Spleen (tissue), 11 donors: ENCODE results near the gene RAB1A. TPM values are rescaled to one million over a fixed set of nuclear protein-coding genes. Genes with fewer than 3 reads are reported as not detected.

Source experiments
- DNase-seq: peaks from one replicate; pipeline ENCODE4 v3.0.0-alpha.2; 2020
- H3K27ac ChIP-seq, 8 donors: fragments of 200-600 bp; sonication (generic) in 7 of 8; 1 replicate in 4 of 8; 2 replicates in 4 of 8; pipeline versions ENCODE4 v1.5.0 to v1.8.0; 2016 to 2021; ENCODE audit warnings: inconsistent platforms in 4 of 8, mild to moderate bottlenecking in 4 of 8, moderate library complexity in 1 of 8
- H3K27me3 ChIP-seq, 7 donors: fragments of 200-600 bp; sonication (generic) in 6 of 7; replicated peaks in 1 of 7; 1 replicate in 4 of 7; 2 replicates in 3 of 7; pipeline versions ENCODE4 v1.5.0 to v1.8.0; 2016 to 2021; ENCODE audit warnings: inconsistent platforms in 3 of 7, mild to moderate bottlenecking in 1 of 7
- H3K36me3 ChIP-seq, 6 donors: fragments of 200-600 bp; sonication (generic) in 5 of 6; 1 replicate in 4 of 6; 2 replicates in 2 of 6; pipeline versions ENCODE4 v1.5.0 to v1.8.0; 2016 to 2021; ENCODE audit warnings: inconsistent platforms in 2 of 6
- H3K4me1 ChIP-seq, 6 donors: fragments of 200-600 bp; sonication (generic) in 5 of 6; 1 replicate in 3 of 6; 2 replicates in 3 of 6; pipeline versions ENCODE4 v1.5.0 to v1.8.0; 2016 to 2021; ENCODE audit warnings: inconsistent platforms in 3 of 6
- H3K4me3 ChIP-seq, 8 donors: fragments of 200-600 bp; sonication (generic) in 7 of 8; 1 replicate in 4 of 8; 2 replicates in 4 of 8; pipeline versions ENCODE4 v1.5.0 to v1.8.0; 2016 to 2021; ENCODE audit warnings: inconsistent platforms in 4 of 8, mild to moderate bottlenecking in 4 of 8, moderate library complexity in 2 of 8
- H3K9me3 ChIP-seq, 8 donors: fragments of 200-600 bp; sonication (generic) in 7 of 8; 1 replicate in 4 of 8; 2 replicates in 4 of 8; pipeline versions ENCODE4 v1.5.0 to v1.8.0; 2016 to 2021; ENCODE audit warnings: inconsistent platforms in 4 of 8
- CTCF ChIP-seq, 11 experiments: fragments of 200-600 bp in 7 of 11; fragments of 450-650 bp in 4 of 11; sonication (generic) in 4 of 11; IDR thresholded peaks in 8 of 11; conservative IDR thresholded peaks in 3 of 11; 1 replicate in 7 of 11; 2 replicates in 4 of 11; pipeline versions ENCODE4 v1.4.0 to v1.8.0; 2016 to 2021; ENCODE audit warnings: antibody characterized with exemption in 11 of 11, inconsistent platforms in 4 of 11, mild to moderate bottlenecking in 1 of 11
- POLR2A ChIP-seq, 3 donors: fragments of 450-650 bp; IDR thresholded peaks; one replicate each; pipeline ENCODE4 v1.5.1; 2017; ENCODE audit warnings: antibody characterized with exemption in 3 of 3, mild to moderate bottlenecking in 1 of 3
- POLR2AphosphoS5 ChIP-seq, 3 donors: sonication (generic); formaldehyde crosslinking; IDR thresholded peaks; one replicate each; pipeline ENCODE4 v1.5.1; 2017; ENCODE audit warnings: antibody characterized with exemption in 3 of 3
- WGBS, 5 donors: extraction: QIAGEN DNeasy Blood & Tissue Kit in 3 of 5; methylation state at CpG; one replicate each; pipeline versions ENCODE4 v1.1.5 to v1.1.7; 2013 to 2018; 5-methylcytosine and 5-hydroxymethylcytosine counted together
- intact Hi-C: fragments of 100-400 bp; cut with DNase I; formaldehyde crosslinking; loops from one replicate; pipeline ENCODE4 v1.15.0; 2023; ENCODE audit warnings: low total_unique reads
- polyA plus RNA-seq, 3 donors: library from polyadenylated mRNA; stranded (reverse); fragments of 200-250 nt; gene quantifications; one replicate each; pipeline ENCODE4 v1.2.1, GENCODE V29; 2013
- total RNA-seq, 7 donors: library from RNA; depleted of rRNA in 3 of 7; stranded (reverse); fragments of >200 nt in 3 of 7; fragmentation: NEBNext Ultra II Directional in 4 of 7; extraction: Animal tissue kit (Norgen Biotek cat#: 25700) in 4 of 7; gene quantifications; one replicate each; pipeline versions ENCODE4 v1.1.0 to v1.2.1, GENCODE V29; 2016 to 2021
- donor health status: healthy with polysubstance abuse.
- donor health status: DM: no; HTN: no; CAD: no; lungs with moderate emphysema.
- donor health status: DM: no; HTN: no; CAD: no.
- donor health status: Bipolar disorder and iron deficiency.
- donor health status: healthy.
- donor health status: DM: no; HTN: no; CAD: no.
- donor health status: DM: yes; HTN: yes; CAD: no.

Gene RAB1A
- total and polyA plus RNA-seq, 10 donors, result 47.7 to 101 (median 88.2) TPM

- H3K36me3 ChIP-seq, result peaks cover 0 to 64% (median 34%) of the 10 kb centered on the region in 6 donors
- WGBS, 5 donors, result 50 to 72% (median 64%) methylated on average over 8 of the region's 8 CpGs
- intact Hi-C loops, result no loop called here
- TF ChIP-seq POLR2AphosphoS5 (IDR thresholded peaks at IDR 0.05) (peak; percentile 5 to 60 (median 41)), CTCF (IDR thresholded peaks at IDR 0.05 in 8 of 11, conservative IDR thresholded peaks at IDR 0.05 in 3 of 11) (no peak), POLR2A (IDR thresholded peaks at IDR 0.05) (no peak)
- peaks cover 17 to 76% (median 50%) of the 10 kb centered on the region in 6 donors for H3K4me1 ChIP-seq
- H3K9me3 ChIP-seq, result no peaks in the 10 kb centered on the region
- DNase-seq, result no peak
- H3K4me3 ChIP-seq, result no peak overlapping the region
- H3K27ac ChIP-seq, result peak overlapping the region in 5 of 8 donors; percentile 25 to 74 (median 60)
- H3K27me3 ChIP-seq, result no peaks in the 10 kb centered on the region
Observed at GRCh38 chr2:65070172-65070830, 59.6 kb downstream of the RAB1A start.

GRCh38 chr2:65069439-65069824 is 60.5 kb downstream of the RAB1A start:
- peak overlapping the region in 6 of 8 donors; percentile 22 to 74 (median 52) for H3K27ac ChIP-seq
- no peaks in the 10 kb centered on the region for H3K27me3 ChIP-seq
- H3K36me3 ChIP-seq, result peaks cover 0 to 56% (median 30%) of the 10 kb centered on the region in 6 donors
- WGBS, 5 donors, result 84 to 95% (median 89%) methylated on average over 4 to 6 of the region's 6 CpGs
- peaks cover 26 to 82% (median 58%) of the 10 kb centered on the region in 6 donors for H3K4me1 ChIP-seq
- H3K4me3 ChIP-seq, result no peak overlapping the region
- no peak for DNase-seq
- TF ChIP-seq CTCF (IDR thresholded peaks at IDR 0.05 in 8 of 11, conservative IDR thresholded peaks at IDR 0.05 in 3 of 11) (no peak), POLR2A (IDR thresholded peaks at IDR 0.05) (no peak), POLR2AphosphoS5 (IDR thresholded peaks at IDR 0.05) (peak in 2 of 3 donors; percentile 10 to 63)
- intact Hi-C loops, result loop anchor here (10.0 kb wide), 1 partner anchor 55 kb away; no protein-coding TSS in a partner anchor
- no peaks in the 10 kb centered on the region for H3K9me3 ChIP-seq

- no peak for DNase-seq
- intact Hi-C loops, result loop anchor here (10.0 kb wide), 1 partner anchor 57 kb away; no protein-coding TSS in a partner anchor
- peaks cover 0 to 41% (median 25%) of the 10 kb centered on the region in 6 donors for H3K36me3 ChIP-seq
- H3K4me3 ChIP-seq, result no peak overlapping the region
- peaks cover 26 to 97% (median 67%) of the 10 kb centered on the region in 6 donors for H3K4me1 ChIP-seq
- H3K27me3 ChIP-seq, result no peaks in the 10 kb centered on the region
- H3K27ac ChIP-seq, result peak overlapping the region in 4 of 8 donors; percentile 33 to 74 (median 60)
- TF ChIP-seq CTCF (IDR thresholded peaks at IDR 0.05 in 8 of 11, conservative IDR thresholded peaks at IDR 0.05 in 3 of 11) (no peak), POLR2AphosphoS5 (IDR thresholded peaks at IDR 0.05) (peak in 1 of 3 donors; percentile 11)
- no peaks in the 10 kb centered on the region for H3K9me3 ChIP-seq
- WGBS, 5 donors, result 55 to 67% (median 58%) methylated on average over 14 of the region's 14 CpGs
Observed at GRCh38 chr2:65067806-65068553, 61.9 kb downstream of the RAB1A start.
